CD4-positive, alpha-beta T cell treated with Interleukin-4 for 4 hours (primary cell): ENCODE results near the gene ATP8B1.
"Not testable (repeated sequence)": the region's sequence is repeated elsewhere in the genome, so short reads cannot be mapped to it uniquely, and the experiment has no call there.

Source experiments
- DNase-seq: peaks from one replicate; pipeline ENCODE4 v3.0.0-alpha.2; 2020

ATP8B1 gene

DNA sequence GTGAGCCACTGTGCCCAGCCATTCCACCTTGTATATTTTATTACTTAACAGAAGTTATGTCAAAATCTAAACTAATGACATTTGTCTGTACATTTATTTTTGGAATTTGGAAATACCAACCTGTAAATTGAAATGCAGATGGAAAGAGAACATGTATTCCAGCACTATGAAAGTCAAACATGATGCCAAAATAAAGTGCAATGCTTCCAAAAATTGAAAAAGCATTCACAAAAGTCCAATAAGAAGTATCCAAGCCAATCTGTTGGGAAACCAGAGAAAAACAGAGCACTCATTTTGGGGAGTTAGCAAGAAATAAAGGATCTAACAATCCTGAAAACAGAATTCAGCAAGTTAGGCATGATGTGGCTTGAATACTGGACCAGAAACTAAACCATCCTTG lies 151.2 kb downstream of the ATP8B1 start:
- no peak for DNase-seq

DNA sequence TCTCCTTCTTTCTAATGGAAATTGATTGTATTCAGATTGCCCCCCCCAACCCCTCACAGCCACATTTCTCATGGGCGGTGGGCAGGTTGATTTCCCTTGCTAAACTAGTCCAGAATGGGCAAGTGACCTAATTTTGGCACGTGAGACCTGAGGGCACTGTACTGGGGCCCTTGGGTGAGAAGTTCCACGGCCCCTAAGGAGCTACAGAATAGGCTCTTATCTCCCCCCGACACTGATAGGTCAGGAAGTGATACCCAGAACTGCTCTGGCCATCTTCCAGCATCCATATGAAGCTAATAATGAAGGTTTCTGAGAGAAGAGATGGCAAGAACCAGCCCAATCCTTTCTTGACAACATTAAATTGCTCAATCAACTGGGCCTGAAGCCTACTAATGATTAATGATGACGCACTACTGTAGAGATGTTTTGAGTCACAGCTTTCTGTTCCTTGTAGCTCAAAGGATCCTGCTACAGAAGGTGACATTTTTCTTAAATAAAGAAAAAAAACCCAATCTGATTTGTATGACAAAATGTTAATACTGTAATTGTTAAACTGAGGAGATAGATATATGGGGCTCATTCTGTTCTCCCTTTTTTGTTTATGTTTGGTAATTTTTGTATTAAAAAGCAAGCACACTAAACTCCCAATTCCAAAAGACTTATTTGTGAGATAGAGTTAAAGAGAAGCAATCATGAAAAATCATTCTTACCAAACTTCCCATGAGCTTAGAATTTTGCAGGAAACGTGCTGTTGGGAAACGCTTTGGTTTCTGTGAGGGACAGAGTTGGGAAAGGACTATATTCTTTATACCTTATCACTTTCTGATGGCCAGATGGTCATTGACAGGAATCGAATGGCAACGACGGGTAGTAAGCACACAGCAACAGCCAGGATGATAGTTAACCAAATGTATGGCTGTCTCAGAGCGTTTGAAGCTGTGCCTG lies 153.3 kb downstream of the ATP8B1 start:
- DNase-seq: no peak

DNA sequence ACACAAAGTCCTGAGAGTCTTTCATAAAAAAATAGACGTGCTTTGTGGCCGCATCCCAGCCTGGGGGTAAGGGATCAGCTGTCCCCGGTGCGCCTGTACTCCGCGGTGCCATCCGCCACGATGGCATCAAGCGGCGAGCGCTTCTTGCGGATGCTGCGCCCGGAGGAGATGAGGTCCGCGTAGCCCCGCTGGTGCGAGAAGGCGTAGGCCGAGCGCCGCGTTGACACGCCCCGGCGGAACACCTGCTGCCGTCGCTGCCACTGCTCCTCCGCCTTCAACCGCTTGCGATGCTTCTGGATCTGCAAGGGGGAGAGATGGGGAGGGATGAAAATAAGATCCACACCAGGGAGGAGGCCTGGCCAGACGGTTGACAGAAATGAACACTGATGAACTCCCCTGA lies 154.7 kb downstream of the ATP8B1 start:
- DNase-seq: no peak

DNA sequence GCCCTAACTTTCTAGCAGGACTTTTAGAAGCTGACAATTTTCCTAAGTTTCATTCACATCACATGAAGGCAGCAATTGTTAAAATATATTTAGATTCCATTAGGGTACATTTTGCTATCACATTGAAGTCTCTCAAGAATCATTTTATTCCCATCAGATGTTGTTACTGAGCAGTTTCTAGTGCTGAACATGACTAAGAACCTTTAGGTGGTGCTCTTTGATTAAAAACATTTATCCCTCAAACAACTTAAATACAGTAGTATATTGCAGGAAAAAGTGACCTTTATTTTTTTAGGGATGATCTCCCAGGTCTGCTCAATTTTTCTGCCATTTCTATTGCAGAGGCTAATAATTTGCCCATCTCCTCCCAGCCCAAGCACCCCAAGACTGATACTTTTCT lies 158.6 kb downstream of the ATP8B1 start:
- no peak for DNase-seq

DNA sequence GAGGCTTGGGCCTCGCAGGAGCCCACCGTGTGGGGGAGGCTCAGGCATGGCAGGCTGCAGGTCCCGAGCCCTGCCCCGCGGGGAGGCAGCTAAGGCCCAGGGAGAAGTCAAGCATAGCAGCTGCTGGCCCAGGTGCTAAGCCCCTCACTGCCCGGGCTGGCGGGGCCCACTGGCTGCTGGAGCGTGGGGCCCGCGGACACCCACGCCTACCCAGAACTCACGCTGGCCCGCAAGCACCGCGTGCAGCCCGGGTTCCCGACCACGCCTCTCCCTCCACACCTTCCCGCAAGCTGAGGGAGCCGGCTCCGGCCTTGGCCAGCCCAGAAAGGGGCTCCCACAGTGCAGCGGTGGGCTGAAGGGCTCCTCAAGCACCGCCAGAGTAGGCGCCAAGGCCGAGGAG lies 159.4 kb downstream of the ATP8B1 start:
- DNase-seq: not testable (repeated sequence)

DNA sequence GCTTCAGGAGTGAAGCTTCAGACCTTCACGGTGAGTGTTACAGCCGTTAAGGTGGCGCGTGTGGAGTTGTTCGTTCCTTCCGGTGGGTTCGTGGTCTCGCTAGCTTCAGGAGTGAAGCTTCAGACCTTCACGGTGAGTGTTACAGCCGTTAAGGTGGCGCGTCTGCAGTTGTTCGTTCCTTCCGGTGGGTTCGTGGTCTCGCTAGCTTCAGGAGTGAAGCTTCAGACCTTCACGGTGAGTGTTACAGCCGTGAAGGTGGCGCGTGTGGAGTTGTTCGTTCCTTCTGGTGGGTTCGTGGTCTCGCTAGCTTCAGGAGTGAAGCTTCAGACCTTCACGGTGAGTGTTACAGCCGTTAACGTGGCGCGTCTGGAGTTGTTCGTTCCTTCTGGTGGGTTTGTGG lies 160.7 kb downstream of the ATP8B1 start:
- not testable (repeated sequence) for DNase-seq

DNA sequence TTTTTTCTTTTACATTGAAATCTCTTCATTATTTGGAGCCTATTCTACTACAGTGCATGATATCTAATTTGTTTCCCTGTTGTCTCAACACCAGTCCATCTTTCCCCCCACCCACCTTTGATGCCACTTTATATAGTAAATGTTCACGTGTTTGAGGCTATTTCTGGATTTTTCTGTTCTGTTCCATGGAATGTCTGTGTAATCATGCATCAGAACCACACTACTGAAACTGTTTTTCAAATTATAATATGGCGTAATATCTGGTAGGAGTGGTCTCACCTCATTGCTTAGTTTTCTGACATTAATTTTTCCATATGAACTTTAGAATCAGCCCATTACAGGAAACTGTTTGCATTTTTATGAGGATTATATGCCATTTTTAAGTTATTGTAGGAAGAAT lies 162.4 kb downstream of the ATP8B1 start:
- DNase-seq: no peak

DNA sequence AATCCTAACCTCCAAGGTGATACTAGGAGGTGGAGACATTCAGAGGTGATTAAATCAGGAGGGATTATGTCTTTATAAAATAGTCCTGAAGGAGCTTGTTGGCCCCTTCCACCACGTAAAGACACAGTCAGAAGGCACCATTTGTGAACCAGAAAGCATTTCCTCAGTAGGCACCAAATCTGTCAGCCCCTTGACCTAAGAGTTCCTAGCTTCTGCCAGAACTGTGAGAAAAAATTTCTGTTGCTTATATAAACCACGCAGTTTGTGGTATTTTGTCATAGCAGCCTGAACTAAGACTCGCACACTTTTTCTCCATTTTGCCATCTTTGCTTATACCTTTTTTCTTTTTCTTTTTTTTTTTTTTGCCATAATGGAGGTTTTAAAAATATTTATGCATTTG lies 162.9 kb downstream of the ATP8B1 start:
- DNase-seq: no peak

DNA sequence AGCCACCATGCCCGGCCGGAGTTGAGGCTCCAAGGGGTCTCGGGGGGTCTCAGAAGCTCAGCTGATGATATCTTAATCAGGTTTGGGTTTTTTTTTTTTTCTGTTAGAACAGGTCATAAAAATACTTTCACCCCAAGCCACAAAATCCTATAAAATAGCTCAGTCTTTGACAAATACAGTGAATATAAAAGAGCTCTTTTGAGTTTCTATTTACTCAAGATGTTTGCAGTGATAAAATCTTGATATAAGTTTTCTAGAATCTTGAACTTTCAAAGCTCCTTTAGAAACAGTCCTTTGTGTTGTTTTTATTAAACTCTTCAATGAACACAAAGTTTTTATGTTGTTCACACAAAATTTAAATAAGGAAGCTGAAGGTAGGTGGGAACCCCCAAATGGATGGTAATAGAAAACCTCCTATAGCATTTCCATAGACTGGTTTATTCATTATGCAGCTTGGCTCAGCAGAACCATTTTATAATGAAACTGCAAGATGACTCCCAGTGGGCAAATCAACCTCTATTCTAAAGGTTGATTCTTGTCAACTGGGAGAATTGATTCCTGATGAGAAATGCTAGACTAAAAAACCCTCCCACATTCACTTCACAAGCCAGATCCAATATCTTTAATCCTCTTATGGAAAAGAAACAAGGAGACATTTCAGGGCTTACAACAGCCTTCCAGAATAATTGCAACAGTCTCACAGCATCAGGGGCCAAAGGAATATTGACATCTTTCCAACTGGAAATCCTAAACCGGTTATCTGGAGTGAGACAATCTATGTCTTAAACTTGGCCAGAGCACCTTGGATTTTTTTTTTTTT lies 167.9 kb downstream of the ATP8B1 start:
- no peak for DNase-seq

DNA sequence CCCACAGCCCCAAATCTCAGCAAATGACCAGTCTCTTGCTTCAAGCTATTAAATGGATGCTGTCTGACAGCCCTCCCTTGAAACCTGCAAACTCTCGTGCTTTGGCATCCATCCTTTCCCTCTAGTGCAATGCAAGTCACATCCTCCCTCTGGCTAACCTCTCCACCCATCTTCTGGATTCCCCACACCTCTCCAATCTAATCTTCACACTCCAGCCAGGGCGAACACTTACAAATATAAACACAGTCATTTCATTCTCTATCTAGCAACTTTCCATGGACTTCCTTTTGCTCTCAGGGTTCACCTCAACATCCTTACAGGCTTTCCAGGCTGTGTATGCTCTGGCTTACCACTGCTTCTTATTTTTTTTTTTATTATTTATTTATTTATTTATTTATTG lies 171.4 kb downstream of the ATP8B1 start:
- no peak for DNase-seq

DNA sequence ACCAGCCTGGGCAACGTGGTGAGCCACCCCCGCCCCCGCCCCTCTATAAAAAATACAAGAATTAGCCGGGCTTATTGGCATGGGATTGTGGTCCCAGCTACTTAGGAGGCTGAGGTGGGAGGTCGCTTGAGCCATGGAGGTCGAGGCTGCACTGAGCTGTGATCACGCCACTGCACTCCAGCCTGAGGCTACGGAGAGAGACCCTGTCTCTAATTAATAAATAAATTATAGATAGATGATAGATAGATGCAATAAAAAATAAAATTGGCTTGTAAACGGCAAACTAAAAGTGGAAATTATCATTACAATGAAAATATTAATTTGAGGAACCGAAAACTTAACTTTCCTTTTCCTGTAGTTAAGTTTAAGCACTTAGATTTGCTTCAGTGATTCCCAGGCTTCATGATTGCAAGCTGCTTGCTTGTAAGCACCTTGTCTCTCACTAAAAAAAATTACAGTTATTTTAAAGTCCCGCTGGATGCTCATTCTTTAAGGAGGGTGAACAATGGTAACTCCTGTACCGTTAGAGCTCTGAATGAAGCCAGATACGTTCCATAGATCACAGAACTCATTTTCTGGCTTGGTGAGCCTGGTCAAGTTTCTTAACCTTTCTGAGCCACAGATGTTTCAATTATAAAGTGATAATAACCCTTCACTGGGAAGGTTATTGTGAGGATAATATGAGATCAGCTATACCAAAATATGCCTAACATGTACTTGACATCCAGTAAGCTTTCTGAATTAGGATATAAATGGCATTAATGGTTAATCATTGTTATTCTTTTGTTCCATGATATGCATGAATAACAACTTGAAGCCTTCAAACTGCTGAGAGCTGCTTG lies 172.1 kb downstream of the ATP8B1 start:
- DNase-seq: no peak

DNA sequence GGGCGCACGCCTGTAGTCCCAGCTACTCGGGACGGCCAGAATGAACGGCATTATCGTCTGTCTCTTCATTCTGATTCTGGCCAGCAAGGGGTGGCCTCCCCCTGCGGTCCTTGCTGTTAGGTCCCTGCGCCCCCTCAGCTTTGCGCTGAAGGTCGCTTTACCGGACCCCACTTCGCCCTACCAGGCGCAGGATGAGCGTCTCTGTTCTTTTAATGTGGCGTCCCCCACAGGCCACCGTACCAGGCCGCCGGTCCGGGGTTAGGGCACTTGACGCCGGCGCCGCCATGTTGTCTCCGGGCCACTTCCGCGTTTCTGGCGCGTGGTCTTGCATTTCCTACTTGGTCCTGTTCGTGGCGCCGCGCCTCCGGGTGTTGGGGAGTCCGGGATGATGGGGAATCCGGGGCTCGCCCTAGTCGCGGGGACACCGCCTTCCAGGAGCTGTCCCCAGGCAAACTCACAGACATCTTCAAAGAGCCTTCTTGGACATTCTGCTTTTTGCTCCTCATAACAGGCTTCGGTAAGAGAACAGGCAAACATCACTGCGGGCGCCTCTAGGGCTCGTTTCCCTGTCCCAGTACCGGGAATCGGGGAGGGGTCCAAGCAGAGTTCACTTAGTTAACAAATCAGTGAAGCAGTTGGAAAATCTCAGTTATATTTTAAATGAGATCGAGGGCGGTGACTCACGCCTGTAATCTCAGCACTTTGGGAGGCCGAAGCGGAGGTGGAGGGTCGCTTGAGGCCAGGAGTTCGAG lies 172.9 kb downstream of the ATP8B1 start:
- DNase-seq: peak; percentile 95

DNA sequence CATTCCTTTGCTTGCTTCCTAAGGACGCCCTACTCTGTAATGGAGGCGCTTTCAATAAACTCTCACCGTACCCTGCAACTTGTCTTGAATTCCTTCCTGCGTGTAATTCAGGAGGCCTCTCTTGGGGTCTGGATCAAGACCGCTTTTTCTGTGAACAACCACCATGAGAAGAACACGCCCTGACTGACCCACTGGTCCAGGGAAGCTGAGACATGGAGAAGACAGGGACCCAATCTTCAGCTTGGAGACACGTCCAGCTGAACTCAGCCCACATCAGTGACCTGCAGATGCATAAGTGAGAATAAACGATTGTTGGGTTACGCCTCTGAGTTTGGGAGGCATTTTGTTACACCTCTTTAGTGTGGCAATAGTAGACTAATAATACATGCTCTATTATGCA lies 173.7 kb downstream of the ATP8B1 start:
- no peak for DNase-seq

DNA sequence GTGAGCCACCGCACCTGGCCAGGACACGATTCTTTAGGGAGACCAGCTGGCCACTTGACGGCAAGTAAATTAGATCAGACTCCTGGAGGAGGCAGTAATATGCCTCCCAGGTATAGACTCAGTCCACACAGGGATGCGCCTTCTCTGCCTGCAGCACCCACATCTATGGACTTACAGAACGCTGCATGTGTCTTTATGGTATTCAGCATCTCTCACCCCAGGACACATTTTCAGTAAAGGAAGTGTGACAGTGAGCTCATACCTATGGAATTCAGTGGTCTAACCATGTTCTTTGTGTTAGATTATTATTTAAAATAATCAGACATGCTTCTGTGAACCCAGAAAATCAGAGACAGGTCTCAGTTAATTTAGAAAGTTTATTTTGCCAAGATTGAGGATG lies 175.6 kb downstream of the ATP8B1 start:
- DNase-seq: no peak

DNA sequence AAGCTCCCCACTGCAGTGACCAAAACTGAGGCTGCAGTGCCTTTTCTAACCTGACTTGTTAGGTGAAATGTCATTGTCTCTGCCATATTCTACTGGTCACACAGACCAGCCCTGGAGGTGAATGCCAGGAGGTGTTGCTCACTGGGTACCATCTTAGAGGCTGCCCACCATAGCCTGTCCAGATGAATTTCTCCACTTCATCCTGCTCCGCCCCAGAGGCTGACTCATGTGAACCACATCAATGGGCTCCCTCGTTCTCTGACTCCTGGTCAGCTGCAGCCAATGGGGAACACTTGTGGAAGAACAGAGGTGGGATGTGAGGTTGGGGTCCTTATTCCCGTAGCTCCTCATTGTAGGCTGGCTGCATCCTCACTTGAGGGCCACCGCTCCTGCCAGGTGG lies 178.1 kb downstream of the ATP8B1 start:
- DNase-seq: no peak

DNA sequence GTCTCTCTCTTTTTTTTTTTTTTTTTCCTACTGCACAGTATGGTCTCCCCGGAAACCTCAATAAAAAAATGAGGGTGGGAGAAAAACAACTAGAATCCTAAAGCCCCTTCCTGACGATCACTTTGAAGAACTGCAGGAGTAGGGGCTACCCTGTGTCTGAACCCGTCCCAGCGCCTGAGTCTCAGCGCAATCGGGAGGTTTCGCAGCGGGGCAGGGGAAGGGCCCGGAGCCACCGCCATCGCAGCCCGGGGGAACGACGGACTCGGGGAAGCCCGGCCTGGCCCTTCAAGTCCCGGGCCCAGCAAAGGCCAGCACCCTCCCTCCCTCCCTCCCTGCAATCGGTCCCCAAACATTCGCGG lies 181.9 kb downstream of the ATP8B1 start:
- no peak for DNase-seq

DNA sequence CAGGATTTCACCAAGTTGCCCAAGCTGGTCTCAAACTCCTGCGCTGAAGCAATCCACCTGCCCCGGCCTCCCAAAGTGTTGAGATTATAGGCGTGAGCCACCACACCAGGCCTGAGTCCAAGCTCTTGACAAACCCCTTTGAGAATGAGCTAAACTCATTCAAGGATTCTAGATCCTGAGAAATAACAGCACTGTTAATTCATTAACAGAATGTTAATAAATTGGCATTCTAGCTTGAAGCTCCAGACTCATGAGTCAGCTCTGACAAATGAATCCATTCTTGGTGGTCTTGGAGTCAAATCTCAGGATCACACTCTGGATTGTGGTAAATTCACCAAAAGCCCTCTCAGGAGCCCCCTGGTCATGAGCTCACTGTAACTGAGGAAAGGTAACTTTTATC lies 183.2 kb downstream of the ATP8B1 start:
- DNase-seq: no peak

DNA sequence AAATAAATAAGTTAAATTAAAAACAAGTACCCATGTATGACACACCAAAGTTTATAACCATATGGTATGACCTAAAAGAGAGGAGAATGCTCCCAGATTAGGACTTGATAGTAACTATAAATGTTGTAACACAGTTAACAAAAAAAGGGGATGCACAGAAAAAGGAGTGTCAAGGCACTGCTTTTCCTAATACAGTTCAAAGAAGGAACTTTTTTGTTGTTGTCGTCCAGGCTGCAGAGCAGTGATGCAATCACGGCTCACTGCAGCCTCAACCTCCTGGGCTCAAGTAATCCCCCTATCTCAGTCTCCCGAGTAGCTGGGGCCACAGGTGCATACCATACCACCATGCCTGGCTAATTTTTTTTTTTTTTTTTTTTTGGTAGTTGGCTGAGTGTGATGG lies 184.2 kb downstream of the ATP8B1 start:
- no peak for DNase-seq

DNA sequence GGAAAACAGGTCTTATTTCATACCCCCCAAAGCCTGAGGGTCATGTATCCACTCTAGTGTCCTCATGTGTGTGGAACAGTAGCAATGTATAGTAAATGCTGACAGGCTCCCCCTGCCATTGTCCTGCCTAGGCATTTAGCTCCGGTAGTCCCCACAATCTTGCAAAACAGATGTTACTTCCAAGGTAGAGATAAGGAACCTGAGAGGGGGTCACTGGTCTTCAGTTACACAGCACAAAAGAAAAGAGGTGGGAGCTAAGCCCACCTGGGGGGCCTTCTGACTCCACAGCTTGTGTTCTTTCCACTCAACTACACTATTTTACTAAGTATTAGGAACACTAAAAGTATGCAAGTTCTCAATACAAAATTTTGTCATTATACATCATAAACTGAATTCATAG lies 199.2 kb downstream of the ATP8B1 start:
- no peak for DNase-seq
